OCI-LY1 (cell line): ENCODE measurements around the gene CDC73.
A peak's percentile ranks its signal among the peaks of the same experiment; 100 is the strongest.

ENCODE experiments used
- H2AFZ ChIP-seq: fragments of 200-600 bp; sonication (generic), shearing (Covaris generic); 2 replicates; pipeline ENCODE4 v1.6.0; 2014; ENCODE audit warnings: antibody characterized with exemption, mild to moderate bottlenecking, low read length
- H3F3A ChIP-seq: fragments of 200-600 bp; sonication (generic), shearing (Covaris generic); 2 replicates; pipeline ENCODE4 v1.6.0; 2014; ENCODE audit warnings: mild to moderate bottlenecking, antibody characterized with exemption, low read length, moderate library complexity; ENCODE audit not compliant: insufficient read depth
- H3K27ac ChIP-seq: fragments of 200-600 bp; sonication (generic); 2 replicates; pipeline ENCODE4 v1.5.1; 2014; ENCODE audit warnings: low read length, mixed run types, mild to moderate bottlenecking, low read depth; ENCODE audit not compliant: poor library complexity, severe bottlenecking
- H3K27me3 ChIP-seq: fragments of 200-600 bp; sonication (generic); 2 replicates; pipeline ENCODE4 v1.6.0; 2014; ENCODE audit warnings: antibody characterized with exemption, mild to moderate bottlenecking, low read length, moderate library complexity; ENCODE audit not compliant: insufficient read depth
- H3K36me3 ChIP-seq: fragments of 200-600 bp; sonication (generic); 2 replicates; pipeline ENCODE4 v1.6.1; 2014; ENCODE audit warnings: mild to moderate bottlenecking, antibody characterized with exemption, low read length, moderate library complexity, mixed read lengths; ENCODE audit not compliant: insufficient read depth
- H3K4me1 ChIP-seq: fragments of 200-600 bp; sonication (generic); 2 replicates; pipeline ENCODE4 v1.5.1; 2014; ENCODE audit warnings: mild to moderate bottlenecking, low read length, moderate library complexity; ENCODE audit not compliant: insufficient read depth, severe bottlenecking
- H3K4me2 ChIP-seq: fragments of 200-600 bp; sonication (generic), shearing (Covaris generic); 2 replicates; pipeline ENCODE4 v1.6.1; 2014; ENCODE audit warnings: low read length
- H3K4me3 ChIP-seq: fragments of 200-600 bp; sonication (generic); 2 replicates; pipeline ENCODE4 v1.5.1; 2014; ENCODE audit warnings: low read length, low read depth, mild to moderate bottlenecking, mixed read lengths; ENCODE audit not compliant: poor library complexity, severe bottlenecking
- H3K79me2 ChIP-seq: fragments of 200-600 bp; shearing (Covaris generic); 2 replicates; pipeline ENCODE4 v1.6.1; 2016; ENCODE audit warnings: mixed run types, low read length, mixed read lengths; ENCODE audit not compliant: insufficient read depth
- H3K9ac ChIP-seq: fragments of 200-600 bp; sonication (generic), shearing (Covaris generic); 2 replicates; pipeline ENCODE4 v1.6.1; 2014; ENCODE audit warnings: mild to moderate bottlenecking, low read length, mixed read lengths
- H3K9me2 ChIP-seq: fragments of 200-600 bp; sonication (generic), shearing (Covaris generic); 2 replicates; pipeline ENCODE4 v1.6.1; 2014; ENCODE audit warnings: low read depth, mild to moderate bottlenecking, low read length, mixed read lengths
- H3K9me3 ChIP-seq: fragments of 200-600 bp; shearing (Covaris generic); 2 replicates; pipeline ENCODE4 v1.6.1; 2014; ENCODE audit warnings: low read length, mixed read lengths
- H4K20me1 ChIP-seq: fragments of 200-600 bp; sonication (generic), shearing (Covaris generic); 2 replicates; pipeline ENCODE4 v1.6.0; 2016; ENCODE audit warnings: mild to moderate bottlenecking, low read length; ENCODE audit not compliant: insufficient read depth
- CTCF ChIP-seq: fragments of 200-600 bp; sonication (generic), shearing (Covaris generic); IDR thresholded peaks from 2 replicates; pipeline ENCODE4 v1.5.1; 2017; ENCODE audit warnings: mild to moderate bottlenecking, antibody characterized with exemption, low read length, moderate library complexity, mixed read lengths
- EZH2 ChIP-seq: fragments of 200-600 bp; sonication (generic), shearing (Covaris generic); IDR thresholded peaks from 2 replicates; pipeline ENCODE4 v1.8.0; 2017; ENCODE audit warnings: borderline replicate concordance, mixed run types, mild to moderate bottlenecking, antibody characterized with exemption, low read length, moderate library complexity, mixed read lengths

CDC73 gene

GRCh38 chr1:193123751-193124150, 1.9 kb downstream of the CDC73 start:
- Histone ChIP-seq H4K20me1 (no peaks in the 10 kb centered on the region), H3K4me3 (peak overlapping the region; percentile 91), H3K9ac (peak overlapping the region; percentile 82; the same call in 1 of the 2 replicates)

GRCh38 chr1:193125369-193125768, 3.5 kb downstream of the CDC73 start:
- H3F3A ChIP-seq, result no peaks in the 10 kb centered on the region
- H3K27ac ChIP-seq, result no peak overlapping the region
- peaks cover 28% of the 10 kb centered on the region for H3K4me1 ChIP-seq
- no peaks in the 10 kb centered on the region for H4K20me1 ChIP-seq
- no peaks in the 10 kb centered on the region for H3K27me3 ChIP-seq
- H3K79me2 ChIP-seq, result peaks cover 50% of the 10 kb centered on the region
- H3K9me3 ChIP-seq, result no peaks in the 10 kb centered on the region
- no peak overlapping the region for H3K4me2 ChIP-seq
- no peak overlapping the region for H3K4me3 ChIP-seq
- no peak overlapping the region for H3K9ac ChIP-seq
- H2AFZ ChIP-seq, result no peak overlapping the region
- no peaks in the 10 kb centered on the region for H3K9me2 ChIP-seq
- H3K36me3 ChIP-seq, result peaks cover 47% of the 10 kb centered on the region
- TF ChIP-seq CTCF, result no peak
- no peak for TF ChIP-seq EZH2

More at GRCh38 chr1:193123751-193124150, 1.9 kb downstream of the CDC73 start:
- H3K4me2 ChIP-seq, result peak overlapping the region; percentile 84
- H3K9me3 ChIP-seq, result no peaks in the 10 kb centered on the region
- TF ChIP-seq CTCF, result no peak
- no peak for TF ChIP-seq EZH2
- H3K9me2 ChIP-seq, result no peaks in the 10 kb centered on the region
- peaks cover 32% of the 10 kb centered on the region for H3K36me3 ChIP-seq
- no peaks in the 10 kb centered on the region for H3K27me3 ChIP-seq
- peaks cover 50% of the 10 kb centered on the region for H3K79me2 ChIP-seq
- no peak overlapping the region for H3K27ac ChIP-seq
- H3K4me1 ChIP-seq, result peaks cover 28% of the 10 kb centered on the region
- no peaks in the 10 kb centered on the region for H3F3A ChIP-seq
- H2AFZ ChIP-seq, result no peak overlapping the region

GRCh38 chr1:193131266-193131860, 9.5 kb downstream of the CDC73 start:
- no peak overlapping the region for H3K4me3 ChIP-seq
- H3K79me2 ChIP-seq, result peaks cover 22% of the 10 kb centered on the region
- TF ChIP-seq EZH2 (no peak), CTCF (no peak)
- H3F3A ChIP-seq, result no peaks in the 10 kb centered on the region
- no peaks in the 10 kb centered on the region for H3K9me3 ChIP-seq
- H2AFZ ChIP-seq, result no peak overlapping the region
- no peak overlapping the region for H3K4me2 ChIP-seq
- no peaks in the 10 kb centered on the region for H4K20me1 ChIP-seq
- H3K9me2 ChIP-seq, result no peaks in the 10 kb centered on the region
- no peaks in the 10 kb centered on the region for H3K27me3 ChIP-seq
- H3K9ac ChIP-seq, result no peak overlapping the region
- peaks cover 83% of the 10 kb centered on the region for H3K36me3 ChIP-seq
- no peaks in the 10 kb centered on the region for H3K4me1 ChIP-seq
- H3K27ac ChIP-seq, result no peak overlapping the region
